ENCODE data around the gene ZNF593.

ZNF593 gene

GRCh38 chr1:26148887-26149286 lies 20.8 kb upstream of the ZNF593 start:
- no peak for DNase-seq (ENCODE audit: low read depth)

- no peak for DNase-seq (ENCODE audit: low read depth)
Measured at GRCh38 chr1:26153966-26154532, 15.7 kb upstream of the ZNF593 start.

GRCh38 chr1:26154750-26155149 lies 15.0 kb upstream of the ZNF593 start:
- DNase-seq (ENCODE audit: low read depth): no peak

- no peak for DNase-seq (ENCODE audit: low read depth)
Measured at GRCh38 chr1:26155370-26156284, 14.1 kb upstream of the ZNF593 start.

- no peak for DNase-seq (ENCODE audit: low read depth)
Measured at GRCh38 chr1:26156285-26157038, 13.2 kb upstream of the ZNF593 start.

- DNase-seq (ENCODE audit: low read depth): no peak
Measured at GRCh38 chr1:26158271-26158907, 11.3 kb upstream of the ZNF593 start.

- DNase-seq (ENCODE audit: low read depth): no peak
Measured at GRCh38 chr1:26158908-26159742, 10.6 kb upstream of the ZNF593 start, which contains the start of gene FAM110D. Gene FAM110D (plus strand): TSS chr1:26159079. CDS start chr1:26161292, 2,213 bp downstream.

- no peak for DNase-seq (ENCODE audit: low read depth)
Measured at GRCh38 chr1:26159743-26160039, 10.0 kb upstream of the ZNF593 start.

- no peak for DNase-seq (ENCODE audit: low read depth)
Measured at GRCh38 chr1:26160527-26161414, 8.9 kb upstream of the ZNF593 start.

- DNase-seq (ENCODE audit: low read depth): peak; percentile 18
Measured at GRCh38 chr1:26161415-26162219, 8.1 kb upstream of the ZNF593 start.

GRCh38 chr1:26162220-26162709 lies 7.4 kb upstream of the ZNF593 start:
- no peak for DNase-seq (ENCODE audit: low read depth)

GRCh38 chr1:26163684-26164035 lies 6.0 kb upstream of the ZNF593 start:
- no peak for DNase-seq (ENCODE audit: low read depth)

- peak; percentile 33 for DNase-seq (ENCODE audit: low read depth)
Measured at GRCh38 chr1:26164036-26164860, 5.5 kb upstream of the ZNF593 start.

- no peak for DNase-seq (ENCODE audit: low read depth)
Measured at GRCh38 chr1:26164861-26165842, 4.6 kb upstream of the ZNF593 start.

- DNase-seq (ENCODE audit: low read depth): no peak
Measured at GRCh38 chr1:26166719-26167281, 2.9 kb upstream of the ZNF593 start.

GRCh38 chr1:26168410-26169197 lies 1.1 kb upstream of the ZNF593 start, which contains the start of gene C1orf232:
Gene C1orf232 (minus strand): TSS chr1:26168963. CDS start chr1:26168499, 464 bp downstream.
- DNase-seq (ENCODE audit: low read depth): no peak

All from activated T-helper 9 cell treated with anti-CD3 and anti-CD28 coated beads, Interleukin-2, amount 50 U/mL, for 16 hours (primary cell).